Nucleus accumbens (tissue), 56 donors: ENCODE data around the gene PCNX2.
A peak's percentile ranks its signal among the peaks of the same experiment; 100 is the strongest.

Experiments used
- DNase-seq, 56 donors: peaks; one replicate each; lab custom pipeline; 2025; lab: John Stamatoyannopoulos, UW

Gene PCNX2

DNA sequence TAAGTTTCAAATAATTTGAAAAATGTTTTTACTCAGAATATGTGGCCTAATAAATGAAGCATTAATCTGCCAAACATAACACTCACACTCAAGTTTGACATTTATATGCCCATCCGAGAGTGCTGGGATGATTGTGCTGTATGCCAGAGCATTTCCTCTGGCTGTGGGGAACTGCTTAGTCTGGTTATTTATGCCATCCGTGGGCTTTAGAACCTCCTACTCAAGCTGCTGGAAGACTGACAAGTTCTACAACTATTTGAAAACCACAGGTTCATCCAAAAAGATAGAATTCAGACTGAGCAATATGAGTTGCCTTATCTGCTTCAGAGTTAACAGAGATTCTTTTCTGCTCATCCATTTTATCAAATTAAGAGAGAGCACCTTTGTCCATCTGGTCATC, 25.9 kb downstream of the PCNX2 start:
- peak in 3 of 56 donors; percentile 11 to 17 (median 13) for DNase-seq

DNA sequence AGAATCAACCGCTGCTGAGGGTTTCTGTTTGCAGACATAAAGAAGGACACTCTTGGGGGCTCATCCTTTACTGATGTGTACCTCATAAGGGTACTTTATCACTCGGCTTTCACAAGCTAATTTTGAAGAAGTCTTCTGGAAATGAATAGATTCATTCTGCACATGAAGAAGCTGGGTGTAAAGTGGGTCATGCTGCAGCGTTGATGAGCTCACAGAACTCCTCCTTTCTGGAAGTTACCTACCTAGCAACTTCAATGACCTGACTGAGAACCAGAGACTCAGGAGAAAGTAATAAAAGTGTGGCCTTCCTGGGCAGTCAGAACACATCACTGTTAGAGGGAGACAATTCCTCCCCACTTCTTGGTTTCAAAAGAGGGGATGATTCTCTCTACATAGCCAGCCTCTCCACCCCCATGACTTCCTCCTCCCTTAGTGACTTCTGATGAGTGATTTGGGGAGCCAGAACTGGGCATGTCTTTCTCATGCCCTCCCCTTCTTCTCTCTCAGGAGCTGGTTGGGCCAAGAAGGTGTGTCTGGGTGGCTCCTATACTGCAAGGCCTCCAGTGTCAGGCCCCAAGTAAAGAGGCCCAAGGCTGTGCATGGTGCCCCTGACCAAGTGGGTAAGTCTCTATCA, 27.0 kb downstream of the PCNX2 start:
- DNase-seq, result no peak

- no peak for DNase-seq
Observed at GRCh38 chr1:233261695-233262094, 33.8 kb downstream of the PCNX2 start.

GRCh38 chr1:233261206-233261605, 34.3 kb downstream of the PCNX2 start:
- no peak for DNase-seq

- no peak for DNase-seq
Observed at GRCh38 chr1:233257786-233258185, 37.7 kb downstream of the PCNX2 start.

DNA sequence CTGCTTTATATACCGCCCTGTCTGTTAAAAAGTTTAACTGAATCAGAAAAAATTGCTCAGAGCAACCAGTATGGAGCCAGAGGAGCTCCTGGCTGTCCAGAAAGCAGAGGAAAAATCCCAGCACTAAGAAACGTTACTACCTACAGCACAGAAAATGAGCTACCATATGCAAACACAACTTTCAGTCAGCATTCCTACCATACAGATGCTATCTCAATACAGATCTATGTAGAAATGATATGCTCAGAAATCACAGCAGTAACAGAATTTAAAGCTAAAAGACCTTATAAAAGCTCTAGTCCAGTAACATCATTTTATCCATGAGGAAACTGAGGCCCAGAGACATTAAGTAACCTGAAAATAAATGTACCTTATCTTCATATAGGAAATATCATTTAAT, 38.7 kb downstream of the PCNX2 start:
- no peak for DNase-seq

- DNase-seq, result no peak
Observed at GRCh38 chr1:233256191-233256590, 39.3 kb downstream of the PCNX2 start.

DNA sequence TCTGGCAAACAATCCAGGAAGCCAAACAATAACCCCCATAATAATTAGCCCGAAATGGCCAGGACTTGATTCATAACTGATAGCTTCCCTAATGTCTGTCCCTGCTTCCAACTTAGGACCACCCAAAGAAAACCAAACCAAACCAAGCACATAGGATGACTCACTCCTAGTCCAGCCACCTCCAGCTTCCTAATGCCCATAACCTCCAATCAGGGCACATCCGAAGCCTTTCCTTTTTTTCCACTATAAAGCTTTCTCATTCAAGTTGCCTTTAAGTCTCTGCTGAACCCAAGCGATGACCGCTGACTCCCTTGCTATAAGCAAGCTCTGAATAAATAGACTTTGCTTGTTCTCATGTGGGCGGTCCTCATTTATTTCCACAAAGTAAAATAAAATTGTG, 40.4 kb downstream of the PCNX2 start:
- DNase-seq, result no peak

GRCh38 chr1:233253832-233254331, 41.6 kb downstream of the PCNX2 start:
- DNase-seq, result no peak

GRCh38 chr1:233253231-233253831, 42.2 kb downstream of the PCNX2 start:
- DNase-seq, result no peak

- no peak for DNase-seq
Observed at GRCh38 chr1:233252441-233252840, 43.1 kb downstream of the PCNX2 start.

DNA sequence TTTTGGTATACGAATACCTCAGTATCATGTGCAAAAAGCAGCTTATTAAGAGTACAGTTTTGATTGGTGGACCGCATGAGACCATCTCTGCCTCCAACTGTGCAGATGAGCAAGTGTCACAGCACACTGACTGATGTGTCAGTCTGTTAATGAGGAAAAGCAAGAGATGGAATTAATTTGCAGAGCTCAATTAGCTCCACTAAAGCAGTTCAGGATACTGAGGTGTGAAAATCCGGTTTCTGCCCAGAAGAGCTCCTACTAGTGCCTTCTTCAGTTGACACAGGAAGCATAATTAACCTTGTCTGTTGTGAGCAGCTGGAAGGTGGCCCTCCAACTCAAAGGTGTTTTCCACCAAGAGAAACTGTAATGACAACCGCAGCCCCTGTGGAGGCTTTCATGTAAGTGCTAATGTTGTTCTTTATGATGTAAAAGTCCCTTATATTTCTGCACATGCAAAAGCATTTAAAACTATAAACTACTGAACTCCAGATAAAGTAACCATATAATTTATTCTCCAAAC, 44.3 kb downstream of the PCNX2 start:
- DNase-seq, result no peak

GRCh38 chr1:233248014-233248413, 47.5 kb downstream of the PCNX2 start:
- no peak for DNase-seq

- no peak for DNase-seq
Observed at GRCh38 chr1:233246965-233247364, 48.6 kb downstream of the PCNX2 start.

DNA sequence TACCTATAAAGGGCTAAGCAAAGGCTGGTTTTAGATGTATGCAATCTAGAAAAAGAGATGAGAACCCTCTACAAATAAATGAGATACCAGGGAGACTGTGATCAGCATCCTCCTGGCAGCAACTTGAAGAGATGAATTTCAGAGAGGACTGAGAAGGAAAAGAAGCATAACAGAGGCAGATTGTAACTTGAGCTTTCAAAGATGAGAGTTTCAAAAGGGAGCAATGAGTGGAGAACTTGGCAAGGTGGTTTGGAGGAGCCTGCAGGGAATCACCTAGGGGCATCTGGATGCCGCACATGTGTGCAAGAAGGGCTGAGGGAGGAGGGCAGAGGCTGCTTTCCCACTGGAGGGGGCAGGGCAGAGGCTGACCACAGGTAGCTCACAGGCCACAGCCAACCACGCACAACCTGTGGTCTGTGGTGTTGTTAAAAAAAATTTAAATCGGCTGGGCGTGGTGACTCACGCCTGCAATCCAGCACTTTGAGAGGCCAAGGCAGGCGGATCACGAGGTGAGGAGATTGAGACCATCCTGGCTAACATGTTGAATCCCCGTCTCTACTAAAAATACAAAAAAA, 50.2 kb downstream of the PCNX2 start:
- DNase-seq, result no peak

- no peak for DNase-seq
Observed at GRCh38 chr1:233244183-233244582, 51.3 kb downstream of the PCNX2 start.

DNA sequence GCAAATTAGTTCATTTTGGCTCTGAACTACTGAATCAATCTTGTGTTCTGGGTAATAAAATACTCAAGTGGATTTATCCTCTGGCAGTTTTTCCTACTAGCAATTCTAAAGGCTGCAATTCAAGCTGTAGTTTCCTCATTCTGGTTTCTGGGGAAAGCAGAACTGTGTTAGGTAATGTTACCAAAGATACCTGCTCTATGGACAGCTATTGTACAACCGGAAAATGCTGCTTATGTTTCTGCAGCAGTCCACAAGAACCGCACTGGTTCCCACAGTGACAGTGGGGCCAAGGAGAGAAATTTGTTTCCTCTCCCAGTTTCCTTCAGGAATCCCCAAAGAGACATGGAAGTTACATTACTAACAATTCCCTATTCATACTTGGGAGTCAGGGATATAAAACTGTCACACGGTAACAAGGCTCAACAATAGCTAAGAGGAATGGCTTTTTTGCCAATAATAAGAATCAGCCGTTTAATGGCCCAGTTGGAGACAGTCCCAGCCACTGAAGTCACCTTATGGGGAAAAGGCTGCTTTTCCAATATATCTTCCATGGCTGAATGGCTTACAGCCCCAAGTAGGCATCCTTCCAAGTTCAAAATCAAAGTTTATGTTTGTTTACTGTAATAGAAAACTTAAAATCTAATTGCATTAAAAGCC, 52.6 kb downstream of the PCNX2 start:
- DNase-seq, result no peak

DNA sequence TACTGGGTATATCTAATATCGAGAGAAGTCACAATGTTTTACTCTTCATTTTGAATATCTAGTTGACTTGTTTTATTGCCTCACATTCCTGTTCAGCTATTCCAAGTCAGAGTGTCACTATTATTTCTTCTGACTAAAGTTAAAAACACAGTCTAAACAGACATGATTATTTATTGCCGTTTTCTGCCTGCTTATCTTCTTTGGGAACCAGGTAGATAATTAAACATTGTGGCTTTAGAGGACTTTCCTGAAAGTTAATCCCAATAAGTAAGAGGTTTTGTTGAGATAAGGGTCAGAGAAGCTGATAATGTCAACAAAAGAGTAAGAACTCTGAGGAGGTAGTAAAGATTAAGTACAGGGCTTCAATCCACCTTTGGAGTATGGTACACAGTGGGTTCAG, 53.8 kb downstream of the PCNX2 start:
- DNase-seq, result no peak

DNA sequence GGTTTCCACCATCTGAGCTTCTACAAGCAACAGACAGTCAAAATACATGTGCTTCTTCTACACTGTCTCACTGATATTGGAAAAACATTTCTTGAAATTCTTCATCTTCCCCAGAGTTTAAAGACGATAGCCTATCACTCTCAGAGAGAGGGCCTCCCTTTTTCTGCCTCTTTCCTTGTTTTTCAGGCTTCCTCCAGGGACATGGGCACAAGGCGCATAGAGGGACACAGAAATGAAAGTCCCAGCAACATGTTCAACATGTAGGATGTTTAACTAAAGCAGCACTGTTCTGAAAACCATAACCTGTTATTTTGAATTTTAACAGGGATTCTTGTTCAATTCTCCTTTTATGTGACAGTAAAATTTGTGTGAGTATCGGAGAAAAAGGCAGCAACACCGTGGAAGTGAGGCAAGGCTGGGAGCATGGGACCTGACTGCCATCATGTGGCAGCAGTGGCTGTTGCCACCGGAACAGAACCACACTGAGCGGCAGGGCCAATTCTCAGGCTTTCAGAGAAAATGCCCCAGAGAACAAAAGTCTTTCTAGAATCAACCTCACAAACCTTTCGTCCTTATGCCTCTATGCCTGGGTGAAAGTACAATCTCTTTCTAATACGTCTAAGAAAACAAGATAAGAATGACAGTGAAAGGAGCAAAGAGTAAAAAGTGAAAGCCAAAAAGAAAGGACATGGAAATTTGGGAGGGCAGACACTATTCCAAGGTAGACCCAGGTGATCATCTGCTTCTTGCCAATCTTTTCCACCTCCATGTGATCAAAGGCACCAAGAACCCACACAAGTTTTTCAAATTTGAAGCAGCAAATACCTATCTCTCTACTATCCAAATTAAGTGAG, 54.5 kb downstream of the PCNX2 start:
- DNase-seq, result peak in 48 of 56 donors; percentile 4 to 80 (median 36)

- DNase-seq, result no peak
Observed at GRCh38 chr1:233240371-233240770, 55.2 kb downstream of the PCNX2 start.
